22Rv1 (cell line): Measurements from ENCODE around the gene TMEM38B.
"Not testable (repeated sequence)": the region's sequence is repeated elsewhere in the genome, so short reads cannot be mapped to it uniquely, and the experiment has no call there.

Experiments used
- ZFX ChIP-seq: fragments of 450-650 bp; IDR thresholded peaks from 2 replicates; pipeline ENCODE4 v1.6.1; 2017; ENCODE audit warnings: antibody characterized with exemption, borderline replicate concordance
- TF ChIP-seq, protein P1 (sequence below): fragments of 450-650 bp; IDR thresholded peaks from 2 replicates; pipeline ENCODE4 v1.5.1; 2017; ENCODE audit warnings: mild to moderate bottlenecking

DNA sequence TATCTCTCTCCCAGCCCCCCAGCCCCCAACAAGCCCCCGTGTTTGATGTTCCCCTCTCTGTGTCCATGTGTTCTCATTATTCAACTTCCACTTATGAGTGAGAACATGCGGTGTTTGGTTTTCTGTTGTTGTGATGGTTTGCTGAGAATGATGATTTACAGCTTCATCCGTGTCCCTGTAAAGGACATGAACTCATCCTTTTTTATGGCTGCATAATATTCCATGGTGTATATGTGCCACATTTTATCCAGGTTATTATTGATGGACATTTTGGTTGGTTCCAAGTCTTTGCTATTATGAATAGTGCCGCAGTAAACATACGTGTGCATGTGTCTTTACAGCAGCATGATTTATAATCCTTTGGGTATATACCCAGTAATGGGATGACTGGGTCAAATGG is 33.9 kb downstream of the TMEM38B start:
- TF ChIP-seq, protein P1, sequence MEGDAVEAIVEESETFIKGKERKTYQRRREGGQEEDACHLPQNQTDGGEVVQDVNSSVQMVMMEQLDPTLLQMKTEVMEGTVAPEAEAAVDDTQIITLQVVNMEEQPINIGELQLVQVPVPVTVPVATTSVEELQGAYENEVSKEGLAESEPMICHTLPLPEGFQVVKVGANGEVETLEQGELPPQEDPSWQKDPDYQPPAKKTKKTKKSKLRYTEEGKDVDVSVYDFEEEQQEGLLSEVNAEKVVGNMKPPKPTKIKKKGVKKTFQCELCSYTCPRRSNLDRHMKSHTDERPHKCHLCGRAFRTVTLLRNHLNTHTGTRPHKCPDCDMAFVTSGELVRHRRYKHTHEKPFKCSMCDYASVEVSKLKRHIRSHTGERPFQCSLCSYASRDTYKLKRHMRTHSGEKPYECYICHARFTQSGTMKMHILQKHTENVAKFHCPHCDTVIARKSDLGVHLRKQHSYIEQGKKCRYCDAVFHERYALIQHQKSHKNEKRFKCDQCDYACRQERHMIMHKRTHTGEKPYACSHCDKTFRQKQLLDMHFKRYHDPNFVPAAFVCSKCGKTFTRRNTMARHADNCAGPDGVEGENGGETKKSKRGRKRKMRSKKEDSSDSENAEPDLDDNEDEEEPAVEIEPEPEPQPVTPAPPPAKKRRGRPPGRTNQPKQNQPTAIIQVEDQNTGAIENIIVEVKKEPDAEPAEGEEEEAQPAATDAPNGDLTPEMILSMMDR = not testable (repeated sequence)
- TF ChIP-seq ZFX = not testable (repeated sequence)
